Activated CD4-positive, alpha-beta T cell treated with anti-CD3 and anti-CD28 coated beads, Interleukin-2, amount 50 U/mL, for 1 hour (primary cell): ENCODE results near the gene CACNA1G.

Experiments used
- DNase-seq: peaks from one replicate; pipeline ENCODE4 v3.0.0-alpha.2; 2020

Gene CACNA1G

GRCh38 chr17:50590946-50591737 is 30.6 kb downstream of the CACNA1G start:
- no peak for DNase-seq

- DNase-seq, result no peak
Observed at GRCh38 chr17:50593321-50593720, 32.8 kb downstream of the CACNA1G start.

GRCh38 chr17:50594128-50594823 is 33.8 kb downstream of the CACNA1G start:
- no peak for DNase-seq

- DNase-seq, result no peak
Observed at GRCh38 chr17:50594892-50595291, 34.4 kb downstream of the CACNA1G start.

GRCh38 chr17:50596191-50597037 is 35.9 kb downstream of the CACNA1G start:
- DNase-seq, result no peak

- DNase-seq, result no peak
Observed at GRCh38 chr17:50598487-50598886, 38.0 kb downstream of the CACNA1G start.

GRCh38 chr17:50599606-50600005 is 39.1 kb downstream of the CACNA1G start:
- no peak for DNase-seq

GRCh38 chr17:50601823-50602375 is 41.4 kb downstream of the CACNA1G start:
- no peak for DNase-seq

- DNase-seq, result no peak
Observed at GRCh38 chr17:50602836-50603235, 42.3 kb downstream of the CACNA1G start.

GRCh38 chr17:50603340-50603739 is 42.8 kb downstream of the CACNA1G start:
- DNase-seq, result no peak

GRCh38 chr17:50604513-50604912 is 44.0 kb downstream of the CACNA1G start:
- no peak for DNase-seq

GRCh38 chr17:50605429-50605828 is 44.9 kb downstream of the CACNA1G start:
- DNase-seq, result no peak

GRCh38 chr17:50607522-50608175 is 47.1 kb downstream of the CACNA1G start:
- DNase-seq, result no peak

GRCh38 chr17:50608700-50609379 is 48.3 kb downstream of the CACNA1G start:
- no peak for DNase-seq

GRCh38 chr17:50609380-50610074 is 49.0 kb downstream of the CACNA1G start:
- no peak for DNase-seq

GRCh38 chr17:50611634-50612033 is 51.1 kb downstream of the CACNA1G start:
- DNase-seq, result no peak

- DNase-seq, result no peak
Observed at GRCh38 chr17:50612281-50612680, 51.8 kb downstream of the CACNA1G start.

- DNase-seq, result no peak
Observed at GRCh38 chr17:50613007-50613992, 52.8 kb downstream of the CACNA1G start.

GRCh38 chr17:50614471-50615051 is 54.0 kb downstream of the CACNA1G start:
- DNase-seq, result no peak

GRCh38 chr17:50615828-50616227 is 55.3 kb downstream of the CACNA1G start:
- DNase-seq, result no peak
